IMR-90 (cell line): ENCODE results near the gene GP5. TPM values are rescaled to one million over a fixed set of nuclear protein-coding genes. Genes with fewer than 3 reads are reported as not detected.

ENCODE experiments used
- ATAC-seq: fragments of 200-7000 bp; cut with Tn5 transposase; 2 replicates; pipeline ENCODE4 v1.9.1; 2020; ENCODE audit warnings: low read depth, mild to moderate bottlenecking, moderate library complexity
- BruUV-seq: library from RNA; stranded (reverse); fragments of 400-500 nt; replicated peaks from 2 replicates; lab custom pipeline; 2021; lab: Mats Ljungman, UMichigan
- CTCF ChIA-PET: fragments of 300-600 bp; formaldehyde crosslinking; extraction: SDS; loops from one replicate; lab custom pipeline; 2021; ENCODE audit warnings: antibody characterized with exemption; lab: Yijun Ruan, JAX
- POLR2A ChIA-PET: fragments of 300-600 bp; sonication (Branson Sonifier 250); formaldehyde crosslinking; loops from one replicate; lab custom pipeline; 2022; ENCODE audit warnings: antibody characterized with exemption; ENCODE audit not compliant: unreplicated experiment; lab: Charles Lee
- DNase-seq: peaks from one replicate; pipeline ENCODE4 v3.0.0; 2013
- H2AFZ ChIP-seq: replicated peaks from 2 replicates; pipeline ENCODE3; 2013; ENCODE audit warnings: low read length, mild to moderate bottlenecking; ENCODE audit not compliant: poor library complexity
- H2AK5ac ChIP-seq: 2 replicates; pipeline ENCODE4 v1.6.1; 2013; ENCODE audit warnings: low read depth, low read length, inconsistent platforms
- H2AK9ac ChIP-seq: replicated peaks from 2 replicates; pipeline ENCODE3; 2013; ENCODE audit warnings: mild to moderate bottlenecking, low read depth, low read length, moderate library complexity; ENCODE audit not compliant: poor library complexity
- H2BK120ac ChIP-seq: 2 replicates; pipeline ENCODE4 v1.6.1; 2013; ENCODE audit warnings: low read depth, low read length, inconsistent platforms
- H2BK15ac ChIP-seq: 3 replicates; pipeline ENCODE4 v1.6.1; 2013; ENCODE audit warnings: low read depth, low read length, inconsistent platforms
- H2BK20ac ChIP-seq: 2 replicates; pipeline ENCODE4 v1.6.1; 2013; ENCODE audit warnings: low read depth, mild to moderate bottlenecking, inconsistent platforms, low read length, moderate library complexity
- H2BK5ac ChIP-seq: 2 replicates; pipeline ENCODE4 v1.6.1; 2013; ENCODE audit warnings: mild to moderate bottlenecking, low read depth, low read length, inconsistent platforms; ENCODE audit not compliant: poor library complexity, severe bottlenecking
- H3K14ac ChIP-seq: replicated peaks from 2 replicates; pipeline ENCODE4 v1.6.1; 2013; ENCODE audit warnings: low read depth, low read length, inconsistent platforms
- H3K18ac ChIP-seq: 2 replicates; pipeline ENCODE4 v1.6.1; 2013; ENCODE audit warnings: low read depth, low read length, control low read depth
- H3K23ac ChIP-seq: 2 replicates; pipeline ENCODE4 v1.6.1; 2013; ENCODE audit warnings: low read depth, low read length, inconsistent platforms
- H3K27ac ChIP-seq: 2 replicates; pipeline ENCODE4 v1.5.1; 2013; ENCODE audit warnings: mild to moderate bottlenecking, control low read depth, low read length; ENCODE audit not compliant: insufficient read depth
- H3K27me3 ChIP-seq: 2 replicates; pipeline ENCODE4 v1.6.1; 2013; ENCODE audit warnings: low read length; ENCODE audit not compliant: control insufficient read depth, insufficient read depth
- H3K36me3 ChIP-seq: 2 replicates; pipeline ENCODE4 v1.6.1; 2013; ENCODE audit warnings: low read length, mixed read lengths; ENCODE audit not compliant: control insufficient read depth, insufficient read depth
- H3K4ac ChIP-seq: 2 replicates; pipeline ENCODE4 v1.6.1; 2013; ENCODE audit warnings: low read depth, low read length, inconsistent platforms
- H3K4me1 ChIP-seq: 2 replicates; pipeline ENCODE4 v1.6.1; 2013; ENCODE audit warnings: low read length, mixed read lengths; ENCODE audit not compliant: control insufficient read depth, insufficient read depth
- H3K4me2 ChIP-seq: 2 replicates; pipeline ENCODE4 v1.6.1; 2013; ENCODE audit warnings: low read depth, mild to moderate bottlenecking, control low read depth, low read length, moderate library complexity
- H3K4me3 ChIP-seq: 2 replicates; pipeline ENCODE4 v1.5.1; 2013; ENCODE audit warnings: low read depth, mild to moderate bottlenecking, control low read depth, low read length, moderate library complexity; ENCODE audit not compliant: insufficient read depth
- H3K56ac ChIP-seq: 2 replicates; pipeline ENCODE4 v1.6.1; 2013; ENCODE audit warnings: low read length, inconsistent platforms; ENCODE audit not compliant: insufficient read depth; ENCODE audit errors: extremely low read depth
- H3K79me1 ChIP-seq, 2 experiments: 2 replicates each; pipeline ENCODE4 v1.6.1; 2013; ENCODE audit warnings: low read length in 2 of 2, inconsistent platforms in 1 of 2, low read depth in 1 of 2
- H3K9ac ChIP-seq: 2 replicates; pipeline ENCODE4 v1.6.1; 2013; ENCODE audit warnings: low read depth, low read length, control low read depth
- H3K9me1 ChIP-seq: 2 replicates; pipeline ENCODE4 v1.6.1; 2013; ENCODE audit warnings: low read length, inconsistent platforms; ENCODE audit not compliant: insufficient read depth
- H3K9me3 ChIP-seq: 2 replicates; pipeline ENCODE4 v1.6.1; 2013; ENCODE audit warnings: low read length; ENCODE audit not compliant: control insufficient read depth, insufficient read depth
- H4K20me1 ChIP-seq: 2 replicates; pipeline ENCODE4 v1.6.1; 2013; ENCODE audit warnings: low read length, inconsistent platforms; ENCODE audit not compliant: insufficient read depth
- H4K5ac ChIP-seq: 2 replicates; pipeline ENCODE4 v1.6.1; 2013; ENCODE audit warnings: mild to moderate bottlenecking, low read depth, low read length, control low read depth
- H4K8ac ChIP-seq, 2 experiments: 2 replicates each; pipeline ENCODE4 v1.6.1; 2013; ENCODE audit warnings: low read depth in 2 of 2, low read length in 2 of 2, control low read depth in 1 of 2, inconsistent platforms in 1 of 2
- H4K91ac ChIP-seq: 2 replicates; pipeline ENCODE4 v1.6.1; 2013; ENCODE audit warnings: low read depth, low read length, inconsistent platforms; ENCODE audit not compliant: insufficient read depth
- BHLHE40 ChIP-seq: fragments of 150-350 bp; IDR thresholded peaks from 2 replicates; pipeline ENCODE4 v1.6.1; 2016; ENCODE audit warnings: mild to moderate bottlenecking, low read depth, low read length
- CEBPB ChIP-seq: IDR thresholded peaks from 2 replicates; pipeline ENCODE4 v1.6.1; 2012; ENCODE audit warnings: low read depth, low read length, improper control_type of control experiment
- CHD1 ChIP-seq: IDR thresholded peaks from 2 replicates; pipeline ENCODE4 v1.6.1; 2012; ENCODE audit warnings: low read depth, low read length, improper control_type of control experiment
- FOS ChIP-seq: fragments of 150-350 bp; IDR thresholded peaks from 2 replicates; pipeline ENCODE4 v1.6.1; 2016; ENCODE audit warnings: low read depth, low read length
- MAFK ChIP-seq: IDR thresholded peaks from 2 replicates; pipeline ENCODE4 v1.6.1; 2012; ENCODE audit warnings: low read depth, low read length, improper control_type of control experiment
- MAZ ChIP-seq: IDR thresholded peaks from 2 replicates; pipeline ENCODE4 v1.6.1; 2012; ENCODE audit warnings: low read depth, mild to moderate bottlenecking, low read length, improper control_type of control experiment, moderate library complexity, borderline replicate concordance
- MXI1 ChIP-seq: IDR thresholded peaks from 2 replicates; pipeline ENCODE4 v1.6.1; 2012; ENCODE audit warnings: low read depth, mild to moderate bottlenecking, low read length, moderate library complexity, borderline replicate concordance
- NFE2L2 ChIP-seq: fragments of 150-350 bp; IDR thresholded peaks from 2 replicates; pipeline ENCODE4 v1.6.1; 2016; ENCODE audit warnings: low read depth, mild to moderate bottlenecking, low read length
- POLR2A ChIP-seq: IDR thresholded peaks from 2 replicates; pipeline ENCODE4 v1.6.1; 2012; ENCODE audit warnings: mild to moderate bottlenecking, low read depth, low read length
- RAD21 ChIP-seq: IDR thresholded peaks from 2 replicates; pipeline ENCODE4 v1.6.1; 2012; ENCODE audit warnings: low read length, improper control_type of control experiment
- RCOR1 ChIP-seq: IDR thresholded peaks from 2 replicates; pipeline ENCODE4 v1.6.1; 2012; ENCODE audit warnings: mild to moderate bottlenecking, low read length, improper control_type of control experiment; ENCODE audit not compliant: insufficient replicate concordance
- RFX5 ChIP-seq: IDR thresholded peaks from 2 replicates; pipeline ENCODE4 v1.8.0; 2012; ENCODE audit warnings: low read depth, mild to moderate bottlenecking, low read length, moderate library complexity
- SMC3 ChIP-seq: fragments of 150-350 bp; IDR thresholded peaks from 2 replicates; pipeline ENCODE4 v1.6.1; 2016; ENCODE audit warnings: low read depth, mild to moderate bottlenecking, antibody characterized with exemption, low read length, moderate library complexity
- WGBS, 2 experiments: methylation state at CpG; one replicate each; pipeline versions ENCODE4 v1.1.5 to v1.1.7; 2013; ENCODE audit warnings: missing lambda C conversion rate in 2 of 2; ENCODE audit not compliant: insufficient read length in 1 of 2; ENCODE audit errors: extremely low coverage in 2 of 2; 5-methylcytosine and 5-hydroxymethylcytosine counted together
- dilution Hi-C: fragments of 300-500 bp; cut with HindIII; formaldehyde crosslinking; loops from one replicate; pipeline ENCODE4 v1.14.3; 2018; ENCODE audit warnings: low sequenced_read_pairs; ENCODE audit not compliant: unreplicated experiment
- in situ Hi-C: fragments of 300-500 bp; cut with MboI; formaldehyde crosslinking; loops from 3 replicates; pipeline ENCODE4 v1.14.3; 2019; ENCODE audit warnings: low sequenced_read_pairs, inconsistent platforms, mixed read lengths
- intact Hi-C: fragments of 100-400 bp; cut with micrococcal nuclease; formaldehyde crosslinking; loops from 2 replicates; pipeline ENCODE4 v1.10.0; 2022
- polyA plus RNA-seq, 3 experiments: library from polyadenylated mRNA; depleted of rRNA; stranded (reverse); fragments of >200 nt; gene quantifications; 2 replicates each; pipeline ENCODE4 v1.2.3, GENCODE V29; 2012; ENCODE audit warnings: low replicate concordance in 1 of 3
- total RNA-seq: library from RNA; depleted of rRNA; stranded (reverse); fragments of >200 nt; gene quantifications from 2 replicates; pipeline ENCODE4 v1.2.3, GENCODE V29; 2012
- TF ChIP-seq, protein P1 (sequence below): fragments of 150-350 bp; IDR thresholded peaks from 2 replicates; pipeline ENCODE4 v1.6.1; 2016; ENCODE audit warnings: low read depth, mild to moderate bottlenecking, low read length, moderate library complexity, borderline replicate concordance
- TF ChIP-seq, protein P2 (sequence below): fragments of 150-350 bp; IDR thresholded peaks from 2 replicates; pipeline ENCODE4 v1.6.1; 2017; ENCODE audit warnings: mild to moderate bottlenecking, antibody characterized with exemption, low read length, low read depth
- TF ChIP-seq, protein P3 (sequence below): conservative IDR thresholded peaks from 2 replicates; pipeline ENCODE4 v1.5.1; 2012; ENCODE audit warnings: mild to moderate bottlenecking, low read depth, low read length, improper control_type of control experiment

GP5 gene
- total and polyA plus RNA-seq, 2 of the 4 experiments (the other 2 are of a cell fraction): under 0.01 to 0.12 TPM

DNA sequence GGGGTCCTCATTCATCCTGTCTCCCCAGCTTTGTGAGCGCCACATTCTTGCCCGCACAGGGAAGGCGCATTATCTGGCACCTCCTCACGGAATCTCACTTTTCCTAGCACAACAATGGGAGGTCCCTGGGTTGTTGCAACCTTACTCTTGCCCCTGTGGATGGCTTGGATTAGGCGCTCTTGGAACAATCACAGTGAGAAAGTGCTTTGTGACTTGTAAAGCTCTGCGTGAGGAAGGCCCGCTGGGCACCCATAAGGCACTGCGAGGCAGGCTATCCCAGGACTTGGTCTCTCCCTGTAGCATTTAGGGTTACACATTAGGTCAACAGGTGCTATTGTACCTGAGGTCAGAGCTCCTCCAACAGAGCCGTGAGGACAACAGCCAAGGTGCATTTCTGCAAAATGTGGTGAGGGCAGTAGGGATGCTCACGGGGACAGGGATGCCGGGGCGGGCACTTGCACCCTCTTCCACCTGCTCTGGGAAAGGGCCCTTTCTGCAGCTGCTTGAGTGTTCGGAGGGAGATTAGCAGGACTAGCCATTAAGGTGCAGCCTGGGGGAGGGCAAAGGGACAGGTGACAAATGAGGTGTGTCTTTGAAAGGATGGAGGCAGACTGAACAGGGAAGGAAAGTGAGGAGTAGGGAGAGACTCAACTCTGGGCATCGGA is 15.7 kb downstream of the GP5 start:
- ChIA-PET POLR2A (no interaction called here), CTCF (no interaction called here)
- Histone ChIP-seq H2AK5ac (no peak overlapping the region), H2BK5ac (no peak overlapping the region), H2BK120ac (no peak overlapping the region), H3K27ac (no peak overlapping the region), H3K4ac (no peak overlapping the region), H3K4me1 (no peaks in the 10 kb centered on the region), H3K36me3 (no peaks in the 10 kb centered on the region), H2BK15ac (no peak overlapping the region), H4K20me1 (no peaks in the 10 kb centered on the region), H2AK9ac (no peak overlapping the region), H3K18ac (no peak overlapping the region), H2BK20ac (no peak overlapping the region), H3K9me3 (no peaks in the 10 kb centered on the region), H3K9me1 (no peaks in the 10 kb centered on the region), H4K91ac (no peak overlapping the region), H3K27me3 (peaks cover 44% of the 10 kb centered on the region), H3K14ac (no peak overlapping the region), H3K23ac (no peak overlapping the region), H3K9ac (no peak overlapping the region), H3K4me2 (no peak overlapping the region), H4K8ac (no peak overlapping the region), H3K4me3 (no peak overlapping the region), H4K5ac (no peak overlapping the region), H2AFZ (no peak overlapping the region), H3K56ac (no peak overlapping the region; the same call in 1 of the 2 replicates), H3K79me1 (no peaks in the 10 kb centered on the region)
- no TSS peak for BruUV-seq
- TF ChIP-seq, protein P1, sequence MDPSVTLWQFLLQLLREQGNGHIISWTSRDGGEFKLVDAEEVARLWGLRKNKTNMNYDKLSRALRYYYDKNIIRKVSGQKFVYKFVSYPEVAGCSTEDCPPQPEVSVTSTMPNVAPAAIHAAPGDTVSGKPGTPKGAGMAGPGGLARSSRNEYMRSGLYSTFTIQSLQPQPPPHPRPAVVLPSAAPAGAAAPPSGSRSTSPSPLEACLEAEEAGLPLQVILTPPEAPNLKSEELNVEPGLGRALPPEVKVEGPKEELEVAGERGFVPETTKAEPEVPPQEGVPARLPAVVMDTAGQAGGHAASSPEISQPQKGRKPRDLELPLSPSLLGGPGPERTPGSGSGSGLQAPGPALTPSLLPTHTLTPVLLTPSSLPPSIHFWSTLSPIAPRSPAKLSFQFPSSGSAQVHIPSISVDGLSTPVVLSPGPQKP: no peak
- TF ChIP-seq, protein P2, sequence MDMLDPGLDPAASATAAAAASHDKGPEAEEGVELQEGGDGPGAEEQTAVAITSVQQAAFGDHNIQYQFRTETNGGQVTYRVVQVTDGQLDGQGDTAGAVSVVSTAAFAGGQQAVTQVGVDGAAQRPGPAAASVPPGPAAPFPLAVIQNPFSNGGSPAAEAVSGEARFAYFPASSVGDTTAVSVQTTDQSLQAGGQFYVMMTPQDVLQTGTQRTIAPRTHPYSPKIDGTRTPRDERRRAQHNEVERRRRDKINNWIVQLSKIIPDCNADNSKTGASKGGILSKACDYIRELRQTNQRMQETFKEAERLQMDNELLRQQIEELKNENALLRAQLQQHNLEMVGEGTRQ: no peak
- TF ChIP-seq SMC3: no peak
- TF ChIP-seq CEBPB: no peak
- TF ChIP-seq BHLHE40: no peak
- TF ChIP-seq POLR2A: no peak
- TF ChIP-seq MAZ: no peak
- TF ChIP-seq MXI1: no peak
- TF ChIP-seq, protein P3, sequence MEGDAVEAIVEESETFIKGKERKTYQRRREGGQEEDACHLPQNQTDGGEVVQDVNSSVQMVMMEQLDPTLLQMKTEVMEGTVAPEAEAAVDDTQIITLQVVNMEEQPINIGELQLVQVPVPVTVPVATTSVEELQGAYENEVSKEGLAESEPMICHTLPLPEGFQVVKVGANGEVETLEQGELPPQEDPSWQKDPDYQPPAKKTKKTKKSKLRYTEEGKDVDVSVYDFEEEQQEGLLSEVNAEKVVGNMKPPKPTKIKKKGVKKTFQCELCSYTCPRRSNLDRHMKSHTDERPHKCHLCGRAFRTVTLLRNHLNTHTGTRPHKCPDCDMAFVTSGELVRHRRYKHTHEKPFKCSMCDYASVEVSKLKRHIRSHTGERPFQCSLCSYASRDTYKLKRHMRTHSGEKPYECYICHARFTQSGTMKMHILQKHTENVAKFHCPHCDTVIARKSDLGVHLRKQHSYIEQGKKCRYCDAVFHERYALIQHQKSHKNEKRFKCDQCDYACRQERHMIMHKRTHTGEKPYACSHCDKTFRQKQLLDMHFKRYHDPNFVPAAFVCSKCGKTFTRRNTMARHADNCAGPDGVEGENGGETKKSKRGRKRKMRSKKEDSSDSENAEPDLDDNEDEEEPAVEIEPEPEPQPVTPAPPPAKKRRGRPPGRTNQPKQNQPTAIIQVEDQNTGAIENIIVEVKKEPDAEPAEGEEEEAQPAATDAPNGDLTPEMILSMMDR: no peak
- TF ChIP-seq FOS: no peak
- no peak for TF ChIP-seq CHD1
- no peak for TF ChIP-seq RFX5
- TF ChIP-seq RCOR1: no peak
- TF ChIP-seq NFE2L2: no peak
- no peak for TF ChIP-seq MAFK
- TF ChIP-seq RAD21: no peak
- in situ Hi-C loops (no loop called here), intact Hi-C loops (no loop called here), dilution Hi-C loops (no loop called here)
- 92% methylated on average over 7 of the region's 14 CpGs; no CpG with 5 or more reads in 1 of the 2 experiments for WGBS, 2 experiments
- no peak for ATAC-seq
- DNase-seq: no peak
